ENCODE data around the gene CIZ1.

The CIZ1 gene

GRCh38 chr9:128224877-128225276 lies 33.5 kb upstream of the CIZ1 start:
- no peak for TF ChIP-seq CTCF (IDR thresholded peaks at IDR 0.05; ENCODE audit: low read depth, low read length)
- no peak overlapping the region for H3K4me3 ChIP-seq (ENCODE audit: low read depth, low read length)

GRCh38 chr9:128222880-128223670 lies 31.7 kb upstream of the CIZ1 start:
- no peak for TF ChIP-seq CTCF (IDR thresholded peaks at IDR 0.05; ENCODE audit: low read depth, low read length)

GRCh38 chr9:128222026-128222425 lies 30.7 kb upstream of the CIZ1 start:
- H3K4me3 ChIP-seq (ENCODE audit: low read depth, low read length) = no peak overlapping the region
- no peak for TF ChIP-seq CTCF (IDR thresholded peaks at IDR 0.05; ENCODE audit: low read depth, low read length)

More at GRCh38 chr9:128222880-128223670, 31.7 kb upstream of the CIZ1 start:
- H3K4me3 ChIP-seq (ENCODE audit: low read depth, low read length) = no peak overlapping the region

- H3K4me3 ChIP-seq (ENCODE audit: low read depth, low read length) = no peak overlapping the region
- no peak for TF ChIP-seq CTCF (IDR thresholded peaks at IDR 0.05; ENCODE audit: low read depth, low read length)
These were observed 28.5 kb upstream of the CIZ1 start for GRCh38 chr9:128219831-128220230.

GRCh38 chr9:128218518-128219389 lies 27.4 kb upstream of the CIZ1 start:
- H3K4me3 ChIP-seq (ENCODE audit: low read depth, low read length) = no peak overlapping the region
- TF ChIP-seq CTCF (IDR thresholded peaks at IDR 0.05; ENCODE audit: low read depth, low read length) = no peak

- H3K4me3 ChIP-seq (ENCODE audit: low read depth, low read length) = no peak overlapping the region
- no peak for TF ChIP-seq CTCF (IDR thresholded peaks at IDR 0.05; ENCODE audit: low read depth, low read length)
These were observed 26.8 kb upstream of the CIZ1 start for GRCh38 chr9:128218172-128218517.
